GM12878 (cell line): ENCODE results near the gene IRAK4. TPM values are rescaled to one million over a fixed set of nuclear protein-coding genes. Genes with fewer than 3 reads are reported as not detected.

Experiments
- ATAC-seq: fragments of 200-7000 bp; cut with Tn5 transposase; 3 replicates; pipeline ENCODE4 v1.9.1; 2020; ENCODE audit warnings: mild to moderate bottlenecking, moderate library complexity
- BruUV-seq: library from RNA; stranded (reverse); fragments of 400-500 nt; replicated peaks from 2 replicates; lab custom pipeline; 2021; lab: Mats Ljungman, UMichigan
- CTCF ChIA-PET: fragments of 300-600 bp; sonication (Branson Sonifier 250); formaldehyde crosslinking; extraction: SDS; loops from one replicate; lab custom pipeline; 2021; ENCODE audit warnings: inconsistent platforms; lab: Yijun Ruan, JAX
- POLR2A ChIA-PET: fragments of 350-600 bp; formaldehyde crosslinking; extraction: SDS; loops from one replicate; lab custom pipeline; 2021; ENCODE audit warnings: inconsistent platforms; lab: Charles Lee
- RAD21 ChIA-PET: fragments of 300-600 bp; sonication (Branson Sonifier 250); formaldehyde crosslinking; loops from one replicate; lab custom pipeline; 2023; ENCODE audit warnings: antibody characterized with exemption; ENCODE audit not compliant: unreplicated experiment; lab: Charles Lee
- SMC1A ChIA-PET: fragments of 300-600 bp; sonication (Branson Sonifier 250); formaldehyde crosslinking; loops from one replicate; lab custom pipeline; 2023; ENCODE audit not compliant: unreplicated experiment, uncharacterized antibody; lab: Charles Lee
- DNase-seq: peaks from one replicate; pipeline ENCODE4 v3.0.0-alpha.2; 2011; ENCODE audit warnings: low read depth, low spot score
- FAIRE-seq: peaks from 3 replicates; lab custom pipeline; 2011; peaks lifted over from hg19 to GRCh38; lab: Jason Lieb, UNC
- H2AFZ ChIP-seq: 2 replicates; pipeline ENCODE4 v1.6.0; 2011; ENCODE audit warnings: low read depth, low read length, control low read depth; ENCODE audit not compliant: control insufficient read depth
- H3K27ac ChIP-seq: 2 replicates; pipeline ENCODE4 v1.5.1; 2011; ENCODE audit warnings: control low read depth; ENCODE audit not compliant: control insufficient read depth, insufficient read depth
- H3K27me3 ChIP-seq, 2 experiments: replicated peaks in 1 of 2; 2 replicates each; pipeline versions ENCODE4 v1.6.0 to v1.6.1; 2011; ENCODE audit warnings: low read length in 1 of 2; ENCODE audit not compliant: control insufficient read depth in 2 of 2, insufficient read depth in 2 of 2
- H3K36me3 ChIP-seq, 2 experiments: 2 replicates each; pipeline ENCODE4 v1.5.1; 2011; ENCODE audit warnings: low read length in 1 of 2; ENCODE audit not compliant: control insufficient read depth in 2 of 2, insufficient read depth in 2 of 2
- H3K4me1 ChIP-seq: 2 replicates; pipeline ENCODE4 v1.6.1; 2011; ENCODE audit warnings: mild to moderate bottlenecking, low read length, moderate library complexity, mixed read lengths; ENCODE audit not compliant: control insufficient read depth, insufficient read depth
- H3K4me2 ChIP-seq: 2 replicates; pipeline ENCODE4 v1.6.0; 2011; ENCODE audit warnings: control low read depth; ENCODE audit not compliant: control insufficient read depth, insufficient read depth
- H3K4me3 ChIP-seq: fragments of 200-600 bp; sonication (generic); 2 replicates; pipeline ENCODE4 v1.5.1; 2016
- H3K79me2 ChIP-seq: 2 replicates; pipeline ENCODE4 v1.6.0; 2011; ENCODE audit warnings: low read length; ENCODE audit not compliant: control insufficient read depth, insufficient read depth
- H3K9ac ChIP-seq: 2 replicates; pipeline ENCODE4 v1.8.0; 2011; ENCODE audit warnings: low read length, control low read depth, mixed read lengths; ENCODE audit not compliant: control insufficient read depth, insufficient read depth
- H3K9me3 ChIP-seq: replicated peaks from 3 replicates; pipeline ENCODE4 v1.5.1; 2011; ENCODE audit warnings: mild to moderate bottlenecking, low read length; ENCODE audit not compliant: control insufficient read depth, insufficient read depth
- H4K20me1 ChIP-seq: 2 replicates; pipeline ENCODE4 v1.6.0; 2011; ENCODE audit not compliant: control insufficient read depth, insufficient read depth
- BHLHE40 ChIP-seq, 2 experiments: fragments of 450-650 bp in 1 of 2; IDR thresholded peaks; 2 replicates each; pipeline ENCODE4 v1.6.1; 2011 to 2017; ENCODE audit warnings: low read depth in 2 of 2, borderline replicate concordance in 1 of 2, improper control_type of control experiment in 1 of 2, low read length in 1 of 2, mild to moderate bottlenecking in 1 of 2
- BRCA1 ChIP-seq: IDR thresholded peaks from 2 replicates; pipeline ENCODE4 v1.6.1; 2011; ENCODE audit warnings: low read depth, low read length, improper control_type of control experiment
- CHD4 ChIP-seq: fragments of 200-600 bp; sonication (generic); IDR thresholded peaks from 2 replicates; pipeline ENCODE4 v1.6.1; 2016; ENCODE audit warnings: mild to moderate bottlenecking
- KDM1A ChIP-seq: fragments of 200-600 bp; sonication (generic); IDR thresholded peaks from 2 replicates; pipeline ENCODE4 v1.6.1; 2016; ENCODE audit warnings: borderline replicate concordance
- NBN ChIP-seq: fragments of 450-650 bp; IDR thresholded peaks from 2 replicates; pipeline ENCODE4 v1.6.1; 2016
- POU2F2 ChIP-seq: IDR thresholded peaks from 3 replicates; pipeline ENCODE4 v1.6.1; 2011; ENCODE audit warnings: low read depth, mild to moderate bottlenecking, low read length, borderline replicate concordance
- RBBP5 ChIP-seq: fragments of 200-600 bp; sonication (generic); conservative IDR thresholded peaks from 2 replicates; pipeline ENCODE4 v1.6.1; 2016
- RELA ChIP-seq: fragments of 450-650 bp; IDR thresholded peaks from 2 replicates; pipeline ENCODE4 v1.8.0; 2014; ENCODE audit warnings: borderline replicate concordance; ENCODE audit not compliant: partially characterized antibody
- SMAD5 ChIP-seq: IDR thresholded peaks from 2 replicates; pipeline ENCODE4 v1.6.1; 2016; ENCODE audit warnings: antibody characterized with exemption, low read depth
- TBL1XR1 ChIP-seq: IDR thresholded peaks from 2 replicates; pipeline ENCODE4 v1.6.1; 2012; ENCODE audit warnings: low read depth, low read length, improper control_type of control experiment
- TCF12 ChIP-seq: IDR thresholded peaks from 2 replicates; pipeline ENCODE4 v1.6.1; 2011; ENCODE audit warnings: low read depth, mild to moderate bottlenecking, low read length
- TCF3 ChIP-seq: IDR thresholded peaks from 2 replicates; pipeline ENCODE4 v1.6.1; 2012; ENCODE audit warnings: low read depth, mild to moderate bottlenecking, low read length, borderline replicate concordance; ENCODE audit not compliant: insufficient read depth
- USF2 ChIP-seq: IDR thresholded peaks from 2 replicates; pipeline ENCODE4 v1.6.1; 2011; ENCODE audit warnings: low read depth, low read length, improper control_type of control experiment, borderline replicate concordance
- ZNF207 ChIP-seq: fragments of 450-650 bp; IDR thresholded peaks from 2 replicates; pipeline ENCODE4 v1.6.1; 2014; ENCODE audit warnings: antibody characterized with exemption, mild to moderate bottlenecking, borderline replicate concordance
- in situ Hi-C: fragments of 300-500 bp; cut with MboI; formaldehyde crosslinking; loops from 9 replicates; pipeline ENCODE4 v1.14.3; 2018; ENCODE audit warnings: mixed read lengths
- intact Hi-C: fragments of 100-400 bp; cut with micrococcal nuclease; formaldehyde crosslinking; loops from one replicate; pipeline ENCODE4 v1.14.2; 2022; ENCODE audit not compliant: unreplicated experiment
- polyA plus RNA-seq, 11 experiments: library from polyadenylated mRNA; depleted of rRNA in 4 of 11; unstranded in 6 of 11; stranded (reverse) in 5 of 11; fragments of >200 nt; fragmentation: Nextera tagmentation in 4 of 11; fragmentation: Illumina TruSeq in 1 of 11; extraction: Ambion mirVana in 4 of 11; extraction: Trizol in 1 of 11; gene quantifications; 1 replicate in 1 of 11; 2 replicates in 10 of 11; pipeline versions ENCODE4 v1.2.1 to v1.2.3, GENCODE V29; 2011 to 2016; ENCODE audit warnings: inconsistent platforms in 2 of 11, missing spikeins in 2 of 11, low read depth in 1 of 11
- total RNA-seq, 4 experiments: library from RNA; depleted of rRNA in 3 of 4; stranded (reverse); fragments of >200 nt in 3 of 4; fragmentation: Illumina TruSeq in 1 of 4; extraction: Trizol in 1 of 4; gene quantifications; 2 replicates each; pipeline versions ENCODE4 v1.2.1 to v1.2.3, GENCODE V29; 2013 to 2021
- TF ChIP-seq, protein P1 (sequence below): IDR thresholded peaks from 2 replicates; pipeline ENCODE4 v1.6.1; 2012; ENCODE audit warnings: low read length, inconsistent platforms

IRAK4 gene
- total and polyA plus RNA-seq, 10 of the 15 experiments (the other 5 are each of a cell fraction or from before 2014, with no cell fraction given) = 7.9 to 46.8 (median 20.9) TPM

- intact Hi-C loops (no loop called here), in situ Hi-C loops (no loop called here)
- Histone ChIP-seq H3K27me3 (no peaks in the 10 kb centered on the region), H3K36me3 (peaks cover 0 to 3% of the 10 kb centered on the region in 2 experiments; a peak in 1 of 4 replicates), H3K4me1 (0 out of 2 replicates have a peak, but pooled peaks cover 4% of the 10 kb centered on the region), H3K79me2 (peaks cover 33% of the 10 kb centered on the region), H3K9ac (no peak overlapping the region), H2AFZ (no peak overlapping the region), H3K4me2 (no peak overlapping the region), H4K20me1 (no peaks in the 10 kb centered on the region), H3K4me3 (no peak overlapping the region), H3K27ac (no peak overlapping the region), H3K9me3 (no peaks in the 10 kb centered on the region; the same call in 2 of the 3 replicates)
- TF ChIP-seq TCF12 (no peak), BHLHE40 (IDR thresholded peaks at IDR 0.05; ENCODE audit: borderline replicate concordance in 1 of 2, low read depth in 2 of 2, low read length in 1 of 2) (no peak), RELA (no peak), POU2F2 (no peak), NBN (no peak), TBL1XR1 (no peak), ZNF207 (no peak), KDM1A (no peak), SMAD5 (no peak), BRCA1 (no peak), RBBP5 (no peak), CHD4 (no peak), USF2 (no peak), TCF3 (no peak)
- TF ChIP-seq, protein P1, sequence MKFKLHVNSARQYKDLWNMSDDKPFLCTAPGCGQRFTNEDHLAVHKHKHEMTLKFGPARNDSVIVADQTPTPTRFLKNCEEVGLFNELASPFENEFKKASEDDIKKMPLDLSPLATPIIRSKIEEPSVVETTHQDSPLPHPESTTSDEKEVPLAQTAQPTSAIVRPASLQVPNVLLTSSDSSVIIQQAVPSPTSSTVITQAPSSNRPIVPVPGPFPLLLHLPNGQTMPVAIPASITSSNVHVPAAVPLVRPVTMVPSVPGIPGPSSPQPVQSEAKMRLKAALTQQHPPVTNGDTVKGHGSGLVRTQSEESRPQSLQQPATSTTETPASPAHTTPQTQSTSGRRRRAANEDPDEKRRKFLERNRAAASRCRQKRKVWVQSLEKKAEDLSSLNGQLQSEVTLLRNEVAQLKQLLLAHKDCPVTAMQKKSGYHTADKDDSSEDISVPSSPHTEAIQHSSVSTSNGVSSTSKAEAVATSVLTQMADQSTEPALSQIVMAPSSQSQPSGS = no peak
- ChIA-PET POLR2A (interaction anchor here (0.6 kb wide), 1 partner anchor 43 kb away, joined by 3 read pairs; the partner anchor contains the start of gene TWF1), RAD21 (interaction anchor here (1.0 to 1.6 kb wide), 2 partner anchors 8 to 39 kb away, joined by 3 to 4 read pairs; no protein-coding TSS in a partner anchor), SMC1A (interaction anchor here (1.1 to 1.2 kb wide), 2 partner anchors 10 to 119 kb away, joined by 3 read pairs; no protein-coding TSS in a partner anchor), CTCF (interaction anchor here (0.6 kb wide), 1 partner anchor 312 kb away, joined by 3 read pairs; no protein-coding TSS in a partner anchor)
- FAIRE-seq = no peak
- no peak for DNase-seq
- no TSS peak for BruUV-seq
- no peak for ATAC-seq
These were observed 5.0 kb downstream of the IRAK4 start for GRCh38 chr12:43763769-43764168.
